Measurements from ENCODE around the gene CYBA.

Gene CYBA

DNA sequence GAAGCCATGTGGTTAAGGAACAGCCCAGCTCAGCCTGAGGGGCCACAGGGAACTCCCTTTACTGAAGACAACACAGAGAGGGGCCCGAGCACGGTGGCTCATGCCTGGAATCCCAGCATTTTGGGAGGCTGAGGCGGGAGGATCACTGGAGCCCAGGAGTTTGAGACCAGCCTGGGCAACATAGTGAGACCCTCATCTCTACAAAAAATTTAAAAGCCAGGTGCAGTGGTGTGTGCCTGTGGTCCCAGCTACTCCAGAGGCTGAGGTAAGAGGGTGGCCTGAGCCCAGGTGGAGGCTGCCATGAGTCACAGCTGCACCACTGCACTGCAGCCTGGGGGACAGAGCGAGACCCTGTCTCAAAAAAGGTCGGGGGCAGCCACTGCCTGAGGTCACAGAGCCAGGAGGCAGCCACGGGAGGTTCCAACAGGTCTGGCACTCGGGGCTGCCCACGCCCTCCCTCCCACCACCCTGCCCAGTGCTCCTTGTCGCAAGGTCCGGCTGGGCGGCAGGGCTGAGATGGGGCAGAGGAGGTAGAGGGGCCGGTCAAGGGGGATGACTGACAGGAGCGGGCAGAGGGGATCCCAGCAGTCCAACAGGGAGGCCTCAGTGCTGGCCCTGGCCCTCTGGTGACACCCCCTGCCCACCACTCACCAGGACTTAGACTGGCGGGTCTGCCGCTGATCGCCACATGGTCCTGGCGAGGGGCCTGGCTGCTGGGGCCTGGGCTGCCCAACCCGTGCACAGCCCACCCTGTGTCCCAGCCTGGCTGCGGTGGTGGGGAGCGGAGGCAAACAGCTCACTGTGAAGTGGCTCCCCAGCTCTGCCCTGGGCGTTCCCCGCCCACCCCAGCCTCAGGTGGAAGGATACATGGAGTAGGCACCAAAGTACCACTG lies 3.4 kb downstream of the CYBA start:
- DNase-seq (ENCODE audit: low read depth in 3 of 3), result no peak

GRCh38 chr16:88646345-88647034 lies 4.4 kb downstream of the CYBA start:
- no peak for DNase-seq (ENCODE audit: low read depth in 3 of 3)

GRCh38 chr16:88645941-88646340 lies 4.9 kb downstream of the CYBA start:
- no peak for DNase-seq (ENCODE audit: low read depth in 3 of 3)

GRCh38 chr16:88645455-88645854 lies 5.4 kb downstream of the CYBA start:
- DNase-seq (ENCODE audit: low read depth in 3 of 3), result no peak

- no peak for DNase-seq (ENCODE audit: low read depth in 3 of 3)
Measured at GRCh38 chr16:88643644-88643932, 7.3 kb downstream of the CYBA start.

GRCh38 chr16:88642881-88643643 lies 7.8 kb downstream of the CYBA start:
- DNase-seq (ENCODE audit: low read depth in 3 of 3), result no peak

DNA sequence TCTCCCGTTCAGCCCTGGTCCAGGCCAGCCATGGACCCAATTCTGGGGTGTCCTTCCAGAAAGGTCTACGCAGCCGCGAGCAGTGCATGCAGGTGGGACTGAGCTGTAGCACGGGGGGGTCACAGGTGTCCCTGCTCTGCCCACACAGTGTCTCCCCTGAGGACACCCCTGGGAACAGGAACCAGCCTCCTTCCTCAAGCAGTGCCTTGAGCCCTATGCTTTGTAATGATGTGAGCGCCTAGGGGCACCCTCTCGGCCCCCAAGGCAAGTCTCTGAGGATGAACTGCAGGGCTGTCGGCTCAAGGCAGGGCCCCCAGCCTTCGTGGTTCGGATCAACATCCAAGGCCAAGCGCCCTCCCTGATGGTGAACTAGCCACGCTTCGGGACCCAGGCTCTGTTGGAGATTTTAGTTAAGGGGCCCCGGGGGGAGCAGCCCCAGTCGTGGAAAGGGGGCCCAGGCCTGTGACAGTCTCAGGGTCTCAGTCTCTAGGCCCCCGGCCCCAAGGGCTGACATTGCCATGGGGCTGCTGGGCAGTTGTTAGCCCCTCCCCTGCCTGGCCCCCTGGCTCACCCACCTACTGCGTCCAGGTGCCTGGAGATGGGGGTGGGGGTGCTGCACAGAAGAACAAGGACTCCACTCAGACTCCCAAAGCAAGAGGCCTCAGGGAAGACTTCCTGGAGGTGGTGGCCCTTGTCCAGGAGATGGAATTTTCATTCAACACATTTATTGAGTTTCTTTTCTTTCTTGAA lies 10.2 kb downstream of the CYBA start:
- DNase-seq (ENCODE audit: low read depth in 3 of 3), result no peak

DNA sequence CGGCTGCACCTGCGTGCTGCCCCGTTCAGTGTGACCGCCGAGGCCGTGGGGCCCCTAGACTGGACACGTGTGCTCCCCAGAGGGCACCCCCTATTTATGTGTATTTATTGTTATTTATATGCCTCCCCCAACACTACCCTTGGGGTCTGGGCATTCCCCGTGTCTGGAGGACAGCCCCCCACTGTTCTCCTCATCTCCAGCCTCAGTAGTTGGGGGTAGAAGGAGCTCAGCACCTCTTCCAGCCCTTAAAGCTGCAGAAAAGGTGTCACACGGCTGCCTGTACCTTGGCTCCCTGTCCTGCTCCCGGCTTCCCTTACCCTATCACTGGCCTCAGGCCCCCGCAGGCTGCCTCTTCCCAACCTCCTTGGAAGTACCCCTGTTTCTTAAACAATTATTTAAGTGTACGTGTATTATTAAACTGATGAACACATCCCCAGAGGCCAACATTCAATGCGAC lies 10.8 kb downstream of the CYBA start:
- DNase-seq (ENCODE audit: low read depth in 3 of 3), result no peak

GRCh38 chr16:88639231-88640038 lies 11.4 kb downstream of the CYBA start:
- DNase-seq (ENCODE audit: low read depth in 3 of 3), result no peak

DNA sequence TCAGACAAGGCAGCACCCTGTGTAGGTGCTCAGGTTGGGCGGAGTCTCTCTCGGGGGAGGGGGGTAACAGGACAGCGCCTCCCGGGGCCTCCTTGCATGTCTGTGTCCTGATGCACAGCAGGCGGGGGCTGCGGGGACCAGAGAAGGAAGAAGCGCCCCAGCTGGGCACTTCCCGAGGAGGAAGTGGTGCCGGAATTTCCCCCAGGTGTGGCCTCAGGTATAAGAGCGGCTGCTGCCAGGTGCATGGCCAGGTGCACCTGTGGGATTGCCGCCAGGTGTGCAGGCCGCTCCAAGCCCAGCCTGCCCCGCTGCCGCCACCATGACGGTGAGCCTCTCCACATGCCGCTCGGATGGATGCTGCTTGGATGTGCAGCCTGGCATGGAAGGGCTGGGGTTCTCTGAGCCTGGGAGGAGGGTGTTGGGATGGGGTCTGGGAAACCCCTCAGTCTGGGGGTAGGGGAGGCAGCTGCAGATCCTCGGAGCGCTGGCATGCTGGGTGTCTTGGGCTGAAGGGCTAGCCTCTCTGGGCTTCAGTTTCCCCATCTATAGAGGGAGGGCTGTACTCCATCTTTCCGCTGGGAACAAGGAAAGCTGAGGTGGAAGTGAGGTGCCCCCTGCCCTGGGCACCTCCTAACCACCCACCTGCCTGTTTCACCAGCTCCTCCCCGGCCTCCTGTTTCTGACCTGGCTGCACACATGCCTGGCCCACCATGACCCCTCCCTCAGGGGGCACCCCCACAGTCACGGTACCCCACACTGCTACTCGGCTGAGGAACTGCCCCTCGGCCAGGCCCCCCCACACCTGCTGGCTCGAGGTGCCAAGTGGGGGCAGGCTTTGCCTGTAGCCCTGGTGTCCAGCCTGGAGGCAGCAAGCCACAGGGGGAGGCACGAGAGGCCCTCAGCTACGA lies 12.3 kb downstream of the CYBA start, which contains the start of gene IL17C:
Gene IL17C (plus strand): TSS at position 250 of the 908 bp plus-strand sequence. CDS start 70 bp downstream, at position 320.
- no peak for DNase-seq (ENCODE audit: low read depth in 3 of 3)

DNA sequence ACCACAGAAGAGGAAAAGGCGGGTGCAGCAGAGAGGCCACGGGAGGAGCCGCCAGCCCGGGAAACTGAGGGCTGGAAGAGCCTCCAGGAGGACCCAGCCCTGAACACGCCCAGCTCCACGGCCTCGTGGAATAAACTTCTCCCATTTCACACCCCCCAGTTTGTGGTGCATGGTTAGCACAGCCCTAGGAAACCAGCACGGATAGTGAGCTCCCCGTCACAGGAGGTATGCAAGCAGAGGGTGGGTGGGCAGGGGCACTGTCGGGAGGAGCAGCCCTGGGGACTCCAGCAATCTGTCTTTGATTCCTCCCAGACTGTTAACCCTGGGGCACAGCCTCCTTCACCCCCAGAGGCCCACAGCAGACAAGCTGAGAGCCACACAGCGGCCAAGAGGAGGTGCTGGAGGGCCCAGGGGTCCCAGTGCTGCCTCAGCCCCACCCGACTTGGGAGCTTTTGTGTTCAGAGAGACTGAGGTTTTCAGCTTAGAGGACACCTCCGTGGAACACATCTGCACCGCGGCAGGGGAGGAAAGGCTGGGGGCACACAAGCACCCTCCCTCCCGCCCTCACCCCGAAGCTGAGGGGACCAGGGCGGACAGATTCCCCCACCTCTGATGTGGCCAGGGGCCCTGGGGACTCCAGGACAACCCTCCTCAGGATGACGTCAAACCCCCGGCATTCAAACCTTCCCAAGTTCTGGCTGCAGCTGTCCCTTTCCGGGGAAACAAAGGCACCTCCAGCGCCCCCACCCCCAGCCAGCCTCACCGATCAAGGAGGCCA lies 14.2 kb downstream of the CYBA start:
- no peak for DNase-seq (ENCODE audit: low read depth in 3 of 3)

GRCh38 chr16:88635671-88636319 lies 15.1 kb downstream of the CYBA start:
- no peak for DNase-seq (ENCODE audit: low read depth in 3 of 3)

DNA sequence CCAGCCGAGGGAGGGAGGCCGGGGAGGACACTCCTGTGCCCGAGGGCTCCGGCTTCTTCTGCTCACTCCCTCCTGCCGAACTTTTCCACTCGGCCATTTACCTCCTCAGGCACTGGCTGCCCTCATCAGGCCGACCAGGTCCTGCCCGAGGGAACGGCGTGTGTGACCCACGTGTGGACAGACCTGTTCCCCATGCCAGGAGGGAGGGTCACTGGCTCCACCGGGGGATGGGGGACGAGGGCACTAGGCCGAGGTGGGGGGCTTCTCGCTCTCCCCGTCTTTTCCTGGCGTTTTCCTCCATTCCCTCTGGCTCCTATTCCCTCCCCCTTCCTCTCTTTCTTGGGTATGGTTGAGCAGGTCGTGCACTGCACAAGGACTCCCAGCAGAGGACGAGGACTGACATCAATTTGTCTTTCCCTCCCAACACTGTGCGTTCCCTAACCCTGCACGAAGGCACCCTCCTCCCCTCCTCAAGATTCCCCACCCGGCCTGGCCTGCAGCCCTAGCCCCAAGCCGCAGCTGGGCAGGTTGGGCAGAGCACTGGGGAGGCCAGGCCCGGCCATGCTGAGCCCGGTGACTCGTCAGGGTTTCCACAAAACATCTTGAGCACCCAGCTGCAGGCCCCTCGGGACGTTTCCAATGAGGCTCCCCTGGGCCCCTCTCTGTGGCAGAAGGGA lies 15.7 kb downstream of the CYBA start:
- DNase-seq (ENCODE audit: low read depth in 3 of 3), result no peak

GRCh38 chr16:88634141-88634993 lies 16.5 kb downstream of the CYBA start:
- DNase-seq (ENCODE audit: low read depth in 3 of 3), result peak in 1 of 3 experiments; percentile 26

GRCh38 chr16:88633684-88634140 lies 17.1 kb downstream of the CYBA start:
- peak; percentile 26 to 31 (median 28) for DNase-seq (ENCODE audit: low read depth in 3 of 3)

DNA sequence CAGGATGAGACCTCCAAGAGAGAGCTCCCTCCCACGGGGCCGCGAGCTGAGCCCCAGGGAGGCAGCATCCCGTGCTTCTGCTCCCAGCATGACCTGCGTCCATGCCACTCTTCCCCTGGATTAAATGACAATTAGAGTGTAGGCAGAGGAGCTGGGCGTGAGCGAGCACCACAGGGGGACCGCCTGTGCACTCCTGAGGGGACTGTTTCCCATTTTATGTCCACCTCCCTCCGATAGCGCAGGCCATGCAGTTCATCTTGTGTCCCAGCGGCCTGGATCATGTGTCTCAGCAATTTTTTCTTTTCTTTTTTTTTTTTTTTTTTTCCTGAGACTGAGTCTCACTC lies 18.3 kb downstream of the CYBA start:
- no peak for DNase-seq (ENCODE audit: low read depth in 3 of 3)

Data from stimulated activated CD4-positive, alpha-beta T cell treated with anti-CD3 and anti-CD28 coated beads, TNF-alpha, amount 100 ng/mL, for 4 hours (primary cell).